Keratinocyte (primary cell): ENCODE data around the gene NALF2. TPM values are rescaled to one million over a fixed set of nuclear protein-coding genes. Genes with fewer than 3 reads are reported as not detected.

ENCODE experiments used
- DNase-seq: peaks from one replicate; pipeline ENCODE4 v3.0.0-alpha.2; 2011; ENCODE audit warnings: low read depth, missing footprints, low spot score
- FAIRE-seq: peaks from 2 replicates; lab custom pipeline; 2011; peaks lifted over from hg19 to GRCh38; lab: Jason Lieb, UNC
- H2AFZ ChIP-seq: 2 replicates; pipeline ENCODE4 v1.6.0; 2012; ENCODE audit warnings: low read length, control low read depth, inconsistent platforms; ENCODE audit not compliant: control insufficient read depth
- H3K27ac ChIP-seq: 2 replicates; pipeline ENCODE4 v1.5.1; 2011; ENCODE audit warnings: low read length; ENCODE audit not compliant: control insufficient read depth, insufficient read depth
- H3K27me3 ChIP-seq: 3 replicates; pipeline ENCODE4 v1.6.0; 2011; ENCODE audit warnings: low read length; ENCODE audit not compliant: control insufficient read depth, insufficient read depth; ENCODE audit errors: extremely low read depth
- H3K36me3 ChIP-seq, 2 experiments: 2 replicates in 1 of 2; 3 replicates in 1 of 2; pipeline ENCODE4 v1.5.1; 2011; ENCODE audit warnings: low read length in 2 of 2, mild to moderate bottlenecking in 1 of 2; ENCODE audit not compliant: control insufficient read depth in 2 of 2, insufficient read depth in 2 of 2; ENCODE audit errors: extremely low read depth in 1 of 2
- H3K4me1 ChIP-seq: 3 replicates; pipeline ENCODE4 v1.5.1; 2011; ENCODE audit warnings: low read length; ENCODE audit not compliant: control insufficient read depth, insufficient read depth; ENCODE audit errors: extremely low read depth
- H3K4me2 ChIP-seq: 3 replicates; pipeline ENCODE4 v1.6.0; 2011; ENCODE audit warnings: low read depth, low read length; ENCODE audit not compliant: control insufficient read depth, insufficient read depth; ENCODE audit errors: extremely low read depth
- H3K4me3 ChIP-seq, 3 experiments: fragments of 200-600 bp in 1 of 3; sonication (generic) in 1 of 3; 2 replicates in 2 of 3; 3 replicates in 1 of 3; pipeline ENCODE4 v1.5.1; 2011 to 2016; ENCODE audit warnings: low read length in 3 of 3, mild to moderate bottlenecking in 3 of 3, control low read depth in 2 of 3, inconsistent platforms in 1 of 3, low read depth in 1 of 3, mixed read lengths in 1 of 3, mixed run types in 1 of 3, moderate library complexity in 1 of 3; ENCODE audit not compliant: control insufficient read depth in 2 of 3, insufficient read depth in 2 of 3; ENCODE audit errors: extremely low read depth in 1 of 3
- H3K79me2 ChIP-seq: 2 replicates; pipeline ENCODE4 v1.6.0; 2012; ENCODE audit warnings: low read length; ENCODE audit not compliant: control insufficient read depth, insufficient read depth
- H3K9ac ChIP-seq: 3 replicates; pipeline ENCODE4 v1.6.0; 2011; ENCODE audit warnings: low read length; ENCODE audit not compliant: control insufficient read depth, insufficient read depth; ENCODE audit errors: extremely low read depth
- H3K9me1 ChIP-seq: 3 replicates; pipeline ENCODE4 v1.6.0; 2011; ENCODE audit warnings: low read length; ENCODE audit not compliant: control insufficient read depth, insufficient read depth; ENCODE audit errors: extremely low read depth
- H3K9me3 ChIP-seq: 2 replicates; pipeline ENCODE4 v1.5.1; 2012; ENCODE audit warnings: low read depth, low read length; ENCODE audit not compliant: control insufficient read depth
- H4K20me1 ChIP-seq: 3 replicates; pipeline ENCODE4 v1.6.0; 2011; ENCODE audit warnings: low read length; ENCODE audit not compliant: control insufficient read depth, insufficient read depth; ENCODE audit errors: extremely low read depth
- CTCF ChIP-seq, 3 experiments: IDR thresholded peaks in 1 of 3; conservative IDR thresholded peaks in 1 of 3; optimal IDR thresholded peaks in 1 of 3; 2 replicates in 2 of 3; 3 replicates in 1 of 3; pipeline versions ENCODE3 to v1.5.1; 2011; ENCODE audit warnings: low read length in 3 of 3, mild to moderate bottlenecking in 3 of 3, moderate library complexity in 2 of 3, control low read depth in 1 of 3, inconsistent platforms in 1 of 3; ENCODE audit not compliant: insufficient read depth in 2 of 3; ENCODE audit errors: extremely low read depth in 1 of 3
- EZH2 ChIP-seq: IDR thresholded peaks from one replicate; pipeline ENCODE4 v1.6.1; 2012; ENCODE audit warnings: inconsistent platforms, mild to moderate bottlenecking, low read length, moderate library complexity
- dilution Hi-C: fragments of 300-500 bp; cut with MboI; formaldehyde crosslinking; loops from one replicate; pipeline ENCODE4 v1.7.0; 2020; ENCODE audit warnings: low sequenced_read_pairs; ENCODE audit not compliant: extremely low pct_ligation_motif_present
- polyA plus RNA-seq, 5 experiments: library from polyadenylated mRNA; depleted of rRNA in 3 of 5; stranded (reverse) in 3 of 5; stranded (forward) in 1 of 5; unstranded in 1 of 5; fragments of >200 nt; gene quantifications; 1 replicate in 1 of 5; 2 replicates in 3 of 5; 3 replicates in 1 of 5; pipeline versions ENCODE4 v1.2.1 to v1.2.3, GENCODE V29; 2011 to 2012; ENCODE audit warnings: missing spikeins in 2 of 5, low read depth in 1 of 5, low replicate concordance in 1 of 5

NALF2 gene
- polyA plus RNA-seq, 1 donor (not counting 4 experiments of a cell fraction or from before 2014, with no cell fraction given): 2.5 TPM

GRCh38 chrX:69523314-69523713 is 19.2 kb downstream of the NALF2 start:
- no peak overlapping the region for H3K27ac ChIP-seq
- no peaks in the 10 kb centered on the region for H3K79me2 ChIP-seq
- H3K4me2 ChIP-seq: no peak overlapping the region
- no peaks in the 10 kb centered on the region for H3K36me3 ChIP-seq
- no peaks in the 10 kb centered on the region for H3K4me1 ChIP-seq
- H2AFZ ChIP-seq: no peak overlapping the region
- H3K9ac ChIP-seq: no peak overlapping the region
- dilution Hi-C loops: no loop called here
- no peak overlapping the region for H3K4me3 ChIP-seq
- H3K9me1 ChIP-seq: no peaks in the 10 kb centered on the region
- H3K9me3 ChIP-seq: no peaks in the 10 kb centered on the region
- TF ChIP-seq CTCF (optimal IDR thresholded peaks at IDR 0.05 in 1 of 3, IDR thresholded peaks at IDR 0.05 in 1 of 3, conservative IDR thresholded peaks at IDR 0.05 in 1 of 3; ENCODE audit: extremely low read depth in 1 of 3, insufficient read depth in 2 of 3, low read length in 3 of 3): no peak
- no peak for TF ChIP-seq EZH2
- no peak for DNase-seq
- no peaks in the 10 kb centered on the region for H3K27me3 ChIP-seq
- H4K20me1 ChIP-seq: peaks cover 3% of the 10 kb centered on the region
- no peak for FAIRE-seq

- H3K4me2 ChIP-seq: no peak overlapping the region
- no peak overlapping the region for H3K9ac ChIP-seq
- no peaks in the 10 kb centered on the region for H3K36me3 ChIP-seq
- dilution Hi-C loops: no loop called here
- H3K4me3 ChIP-seq: no peak overlapping the region
- FAIRE-seq: no peak
- H3K79me2 ChIP-seq: no peaks in the 10 kb centered on the region
- H3K4me1 ChIP-seq: no peaks in the 10 kb centered on the region
- no peaks in the 10 kb centered on the region for H3K9me3 ChIP-seq
- peaks cover 3% of the 10 kb centered on the region for H4K20me1 ChIP-seq
- H3K27me3 ChIP-seq: no peaks in the 10 kb centered on the region
- H3K27ac ChIP-seq: no peak overlapping the region
- no peak overlapping the region for H2AFZ ChIP-seq
- no peaks in the 10 kb centered on the region for H3K9me1 ChIP-seq
- DNase-seq: no peak
- TF ChIP-seq CTCF (optimal IDR thresholded peaks at IDR 0.05 in 1 of 3, IDR thresholded peaks at IDR 0.05 in 1 of 3, conservative IDR thresholded peaks at IDR 0.05 in 1 of 3; ENCODE audit: extremely low read depth in 1 of 3, insufficient read depth in 2 of 3, low read length in 3 of 3): no peak
- TF ChIP-seq EZH2: no peak
Observed at GRCh38 chrX:69524781-69525363, 20.7 kb downstream of the NALF2 start.
